Muscle of leg (tissue), 11 donors: ENCODE results near the gene ARHGAP24. TPM values are rescaled to one million over a fixed set of nuclear protein-coding genes. Genes with fewer than 3 reads are reported as not detected.
A peak's percentile ranks its signal among the peaks of the same experiment; 100 is the strongest.

Experiments used
- DNase-seq: peaks from one replicate; pipeline ENCODE4 v3.0.0; 2013
- H3K27ac ChIP-seq: one replicate; pipeline ENCODE4 v1.5.1; 2013; ENCODE audit warnings: mild to moderate bottlenecking, low read length, control low read depth
- H3K27me3 ChIP-seq: one replicate; pipeline ENCODE4 v1.6.1; 2013; ENCODE audit warnings: low read length; ENCODE audit not compliant: control insufficient read depth, insufficient read depth
- H3K36me3 ChIP-seq: one replicate; pipeline ENCODE4 v1.6.1; 2013; ENCODE audit warnings: low read length; ENCODE audit not compliant: control insufficient read depth, insufficient read depth
- H3K4me1 ChIP-seq: one replicate; pipeline ENCODE4 v1.6.1; 2013; ENCODE audit warnings: low read length; ENCODE audit not compliant: control insufficient read depth, insufficient read depth
- H3K4me3 ChIP-seq: one replicate; pipeline ENCODE4 v1.5.1; 2013; ENCODE audit warnings: low read length, control low read depth
- H3K9me3 ChIP-seq: replicated peaks from 2 replicates; pipeline ENCODE4 v1.6.1; 2013; ENCODE audit warnings: low read depth, low read length; ENCODE audit not compliant: control insufficient read depth
- WGBS: methylation state at CpG from one replicate; pipeline ENCODE4 v1.1.5; 2013; ENCODE audit warnings: missing lambda C conversion rate; ENCODE audit not compliant: insufficient coverage; 5-methylcytosine and 5-hydroxymethylcytosine counted together
- polyA plus RNA-seq, 8 donors: library from polyadenylated mRNA; unstranded; fragments of 120-200 nt; gene quantifications; one replicate each; pipeline versions ENCODE4 v1.2.1 to v1.2.3, GENCODE V29; 2013; ENCODE audit warnings: inconsistent platforms in 1 of 8, low replicate concordance in 1 of 8; ENCODE audit not compliant: insufficient read length in 8 of 8, insufficient read depth in 1 of 8
- total RNA-seq: library from RNA; stranded (reverse); fragments of 120-200 nt; gene quantifications from one replicate; pipeline ENCODE4 v1.2.4, GENCODE V29; 2013

Gene ARHGAP24
- total and polyA plus RNA-seq, 9 donors = 39.8 to 66.1 (median 48.9) TPM

GRCh38 chr4:85713005-85713404 is 238.1 kb downstream of the ARHGAP24 start:
- Histone ChIP-seq H3K4me1 (no peaks in the 10 kb centered on the region), H3K27ac (no peak overlapping the region), H3K36me3 (peaks cover 2% of the 10 kb centered on the region), H3K27me3 (no peaks in the 10 kb centered on the region), H3K4me3 (no peak overlapping the region), H3K9me3 (peaks cover 2% of the 10 kb centered on the region)
- no peak for DNase-seq
- WGBS = 91% methylated on average over 3 of the region's 5 CpGs

- no peak for DNase-seq
- Histone ChIP-seq H3K4me3 (no peak overlapping the region), H3K27me3 (no peaks in the 10 kb centered on the region), H3K9me3 (peaks cover 2% of the 10 kb centered on the region), H3K36me3 (peaks cover 2% of the 10 kb centered on the region), H3K4me1 (no peaks in the 10 kb centered on the region), H3K27ac (no peak overlapping the region)
- no CpG with 5 or more reads among the region's 3 CpGs for WGBS
These were observed 241.2 kb downstream of the ARHGAP24 start for GRCh38 chr4:85715991-85716737.

GRCh38 chr4:85717351-85717750 is 242.4 kb downstream of the ARHGAP24 start:
- Histone ChIP-seq H3K36me3 (peaks cover 1% of the 10 kb centered on the region), H3K4me1 (no peaks in the 10 kb centered on the region), H3K27me3 (no peaks in the 10 kb centered on the region), H3K9me3 (no peaks in the 10 kb centered on the region), H3K27ac (no peak overlapping the region), H3K4me3 (no peak overlapping the region)
- DNase-seq = peak; percentile 65
- no CpG with 5 or more reads among the region's 1 CpG for WGBS

GRCh38 chr4:85717847-85718246 is 242.9 kb downstream of the ARHGAP24 start:
- Histone ChIP-seq H3K27ac (no peak overlapping the region), H3K9me3 (no peaks in the 10 kb centered on the region), H3K4me1 (no peaks in the 10 kb centered on the region), H3K27me3 (no peaks in the 10 kb centered on the region), H3K36me3 (no peaks in the 10 kb centered on the region), H3K4me3 (no peak overlapping the region)
- WGBS = no CpG with 5 or more reads among the region's 2 CpGs
- DNase-seq = no peak

GRCh38 chr4:85720735-85721134 is 245.8 kb downstream of the ARHGAP24 start:
- 0% methylated on average over 1 of the region's 3 CpGs for WGBS
- H3K27ac ChIP-seq = no peak overlapping the region
- H3K27me3 ChIP-seq = no peaks in the 10 kb centered on the region
- peaks cover 6% of the 10 kb centered on the region for H3K4me1 ChIP-seq
- no peak for DNase-seq
- H3K9me3 ChIP-seq = no peaks in the 10 kb centered on the region
- no peak overlapping the region for H3K4me3 ChIP-seq
- no peaks in the 10 kb centered on the region for H3K36me3 ChIP-seq

- Histone ChIP-seq H3K36me3 (no peaks in the 10 kb centered on the region), H3K9me3 (no peaks in the 10 kb centered on the region), H3K4me1 (peaks cover 17% of the 10 kb centered on the region), H3K27me3 (no peaks in the 10 kb centered on the region), H3K27ac (peak overlapping the region; percentile 22), H3K4me3 (no peak overlapping the region)
- DNase-seq = no peak
- no CpG with 5 or more reads among the region's 3 CpGs for WGBS
These were observed 247.5 kb downstream of the ARHGAP24 start for GRCh38 chr4:85722401-85722800.

GRCh38 chr4:85722807-85723206 is 247.9 kb downstream of the ARHGAP24 start:
- H3K9me3 ChIP-seq = no peaks in the 10 kb centered on the region
- DNase-seq = peak; percentile 72
- H3K4me1 ChIP-seq = peaks cover 17% of the 10 kb centered on the region
- H3K36me3 ChIP-seq = no peaks in the 10 kb centered on the region
- H3K27me3 ChIP-seq = no peaks in the 10 kb centered on the region
- no peak overlapping the region for H3K4me3 ChIP-seq
- H3K27ac ChIP-seq = peak overlapping the region; percentile 38
- no CpG with 5 or more reads among the region's 2 CpGs for WGBS

- no peaks in the 10 kb centered on the region for H3K9me3 ChIP-seq
- H3K36me3 ChIP-seq = no peaks in the 10 kb centered on the region
- peaks cover 20% of the 10 kb centered on the region for H3K4me1 ChIP-seq
- H3K4me3 ChIP-seq = no peak overlapping the region
- no peaks in the 10 kb centered on the region for H3K27me3 ChIP-seq
- no CpG with 5 or more reads among the region's 3 CpGs for WGBS
- peak; percentile 65 for DNase-seq
- H3K27ac ChIP-seq = peak overlapping the region; percentile 86
These were observed 250.0 kb downstream of the ARHGAP24 start for GRCh38 chr4:85724791-85725563.

- Histone ChIP-seq H3K9me3 (no peaks in the 10 kb centered on the region), H3K4me3 (no peak overlapping the region), H3K27ac (peak overlapping the region; percentile 86), H3K36me3 (no peaks in the 10 kb centered on the region), H3K4me1 (peaks cover 20% of the 10 kb centered on the region), H3K27me3 (no peaks in the 10 kb centered on the region)
- WGBS = 53% methylated on average over 2 of the region's 2 CpGs
- DNase-seq = peak; percentile 90
These were observed 250.8 kb downstream of the ARHGAP24 start for GRCh38 chr4:85725721-85726170.

GRCh38 chr4:85726555-85726954 is 251.6 kb downstream of the ARHGAP24 start:
- Histone ChIP-seq H3K27ac (peak overlapping the region; percentile 86), H3K36me3 (no peaks in the 10 kb centered on the region)
- 90% methylated on average over 4 of the region's 8 CpGs for WGBS

More at GRCh38 chr4:85726555-85726954, 251.6 kb downstream of the ARHGAP24 start:
- H3K4me3 ChIP-seq = no peak overlapping the region
- no peaks in the 10 kb centered on the region for H3K27me3 ChIP-seq
- H3K4me1 ChIP-seq = peaks cover 20% of the 10 kb centered on the region
- H3K9me3 ChIP-seq = no peaks in the 10 kb centered on the region
- no peak for DNase-seq
